ENCODE measurements around the gene PEA15.

GRCh38 chr1:160226623-160227022 lies 21.4 kb downstream of the PEA15 start:
- TF ChIP-seq, protein P1, sequence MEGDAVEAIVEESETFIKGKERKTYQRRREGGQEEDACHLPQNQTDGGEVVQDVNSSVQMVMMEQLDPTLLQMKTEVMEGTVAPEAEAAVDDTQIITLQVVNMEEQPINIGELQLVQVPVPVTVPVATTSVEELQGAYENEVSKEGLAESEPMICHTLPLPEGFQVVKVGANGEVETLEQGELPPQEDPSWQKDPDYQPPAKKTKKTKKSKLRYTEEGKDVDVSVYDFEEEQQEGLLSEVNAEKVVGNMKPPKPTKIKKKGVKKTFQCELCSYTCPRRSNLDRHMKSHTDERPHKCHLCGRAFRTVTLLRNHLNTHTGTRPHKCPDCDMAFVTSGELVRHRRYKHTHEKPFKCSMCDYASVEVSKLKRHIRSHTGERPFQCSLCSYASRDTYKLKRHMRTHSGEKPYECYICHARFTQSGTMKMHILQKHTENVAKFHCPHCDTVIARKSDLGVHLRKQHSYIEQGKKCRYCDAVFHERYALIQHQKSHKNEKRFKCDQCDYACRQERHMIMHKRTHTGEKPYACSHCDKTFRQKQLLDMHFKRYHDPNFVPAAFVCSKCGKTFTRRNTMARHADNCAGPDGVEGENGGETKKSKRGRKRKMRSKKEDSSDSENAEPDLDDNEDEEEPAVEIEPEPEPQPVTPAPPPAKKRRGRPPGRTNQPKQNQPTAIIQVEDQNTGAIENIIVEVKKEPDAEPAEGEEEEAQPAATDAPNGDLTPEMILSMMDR (IDR thresholded peaks at IDR 0.05; ENCODE audit: low read length), result no peak
- no peak for TF ChIP-seq EZH2 (IDR thresholded peaks at IDR 0.05; ENCODE audit: borderline replicate concordance, low read length)

Data from OCI-LY1 (cell line).